IMR-90 (cell line): Measurements from ENCODE around the gene TP73. TPM values are rescaled to one million over a fixed set of nuclear protein-coding genes. Genes with fewer than 3 reads are reported as not detected.

Experiments used
- ATAC-seq: fragments of 200-7000 bp; cut with Tn5 transposase; 2 replicates; pipeline ENCODE4 v1.9.1; 2020; ENCODE audit warnings: low read depth, mild to moderate bottlenecking, moderate library complexity
- BruUV-seq: library from RNA; stranded (reverse); fragments of 400-500 nt; replicated peaks from 2 replicates; lab custom pipeline; 2021; lab: Mats Ljungman, UMichigan
- CTCF ChIA-PET: fragments of 300-600 bp; formaldehyde crosslinking; extraction: SDS; loops from one replicate; lab custom pipeline; 2021; ENCODE audit warnings: antibody characterized with exemption; lab: Yijun Ruan, JAX
- POLR2A ChIA-PET: fragments of 300-600 bp; sonication (Branson Sonifier 250); formaldehyde crosslinking; loops from one replicate; lab custom pipeline; 2022; ENCODE audit warnings: antibody characterized with exemption; ENCODE audit not compliant: unreplicated experiment; lab: Charles Lee
- DNase-seq: peaks from one replicate; pipeline ENCODE4 v3.0.0; 2013
- H2AFZ ChIP-seq: replicated peaks from 2 replicates; pipeline ENCODE3; 2013; ENCODE audit warnings: low read length, mild to moderate bottlenecking; ENCODE audit not compliant: poor library complexity
- H2AK5ac ChIP-seq: 2 replicates; pipeline ENCODE4 v1.6.1; 2013; ENCODE audit warnings: low read depth, low read length, inconsistent platforms
- H2AK9ac ChIP-seq: replicated peaks from 2 replicates; pipeline ENCODE3; 2013; ENCODE audit warnings: mild to moderate bottlenecking, low read depth, low read length, moderate library complexity; ENCODE audit not compliant: poor library complexity
- H2BK120ac ChIP-seq: 2 replicates; pipeline ENCODE4 v1.6.1; 2013; ENCODE audit warnings: low read depth, low read length, inconsistent platforms
- H2BK15ac ChIP-seq: 3 replicates; pipeline ENCODE4 v1.6.1; 2013; ENCODE audit warnings: low read depth, low read length, inconsistent platforms
- H2BK20ac ChIP-seq: 2 replicates; pipeline ENCODE4 v1.6.1; 2013; ENCODE audit warnings: low read depth, mild to moderate bottlenecking, inconsistent platforms, low read length, moderate library complexity
- H2BK5ac ChIP-seq: 2 replicates; pipeline ENCODE4 v1.6.1; 2013; ENCODE audit warnings: mild to moderate bottlenecking, low read depth, low read length, inconsistent platforms; ENCODE audit not compliant: poor library complexity, severe bottlenecking
- H3K14ac ChIP-seq: replicated peaks from 2 replicates; pipeline ENCODE4 v1.6.1; 2013; ENCODE audit warnings: low read depth, low read length, inconsistent platforms
- H3K18ac ChIP-seq: 2 replicates; pipeline ENCODE4 v1.6.1; 2013; ENCODE audit warnings: low read depth, low read length, control low read depth
- H3K23ac ChIP-seq: 2 replicates; pipeline ENCODE4 v1.6.1; 2013; ENCODE audit warnings: low read depth, low read length, inconsistent platforms
- H3K27ac ChIP-seq: 2 replicates; pipeline ENCODE4 v1.5.1; 2013; ENCODE audit warnings: mild to moderate bottlenecking, control low read depth, low read length; ENCODE audit not compliant: insufficient read depth
- H3K27me3 ChIP-seq: 2 replicates; pipeline ENCODE4 v1.6.1; 2013; ENCODE audit warnings: low read length; ENCODE audit not compliant: control insufficient read depth, insufficient read depth
- H3K36me3 ChIP-seq: 2 replicates; pipeline ENCODE4 v1.6.1; 2013; ENCODE audit warnings: low read length, mixed read lengths; ENCODE audit not compliant: control insufficient read depth, insufficient read depth
- H3K4ac ChIP-seq: 2 replicates; pipeline ENCODE4 v1.6.1; 2013; ENCODE audit warnings: low read depth, low read length, inconsistent platforms
- H3K4me1 ChIP-seq: 2 replicates; pipeline ENCODE4 v1.6.1; 2013; ENCODE audit warnings: low read length, mixed read lengths; ENCODE audit not compliant: control insufficient read depth, insufficient read depth
- H3K4me2 ChIP-seq: 2 replicates; pipeline ENCODE4 v1.6.1; 2013; ENCODE audit warnings: low read depth, mild to moderate bottlenecking, control low read depth, low read length, moderate library complexity
- H3K4me3 ChIP-seq: 2 replicates; pipeline ENCODE4 v1.5.1; 2013; ENCODE audit warnings: low read depth, mild to moderate bottlenecking, control low read depth, low read length, moderate library complexity; ENCODE audit not compliant: insufficient read depth
- H3K56ac ChIP-seq: 2 replicates; pipeline ENCODE4 v1.6.1; 2013; ENCODE audit warnings: low read length, inconsistent platforms; ENCODE audit not compliant: insufficient read depth; ENCODE audit errors: extremely low read depth
- H3K79me1 ChIP-seq, 2 experiments: 2 replicates each; pipeline ENCODE4 v1.6.1; 2013; ENCODE audit warnings: low read length in 2 of 2, inconsistent platforms in 1 of 2, low read depth in 1 of 2
- H3K9ac ChIP-seq: 2 replicates; pipeline ENCODE4 v1.6.1; 2013; ENCODE audit warnings: low read depth, low read length, control low read depth
- H3K9me1 ChIP-seq: 2 replicates; pipeline ENCODE4 v1.6.1; 2013; ENCODE audit warnings: low read length, inconsistent platforms; ENCODE audit not compliant: insufficient read depth
- H3K9me3 ChIP-seq: 2 replicates; pipeline ENCODE4 v1.6.1; 2013; ENCODE audit warnings: low read length; ENCODE audit not compliant: control insufficient read depth, insufficient read depth
- H4K20me1 ChIP-seq: 2 replicates; pipeline ENCODE4 v1.6.1; 2013; ENCODE audit warnings: low read length, inconsistent platforms; ENCODE audit not compliant: insufficient read depth
- H4K5ac ChIP-seq: 2 replicates; pipeline ENCODE4 v1.6.1; 2013; ENCODE audit warnings: mild to moderate bottlenecking, low read depth, low read length, control low read depth
- H4K8ac ChIP-seq, 2 experiments: 2 replicates each; pipeline ENCODE4 v1.6.1; 2013; ENCODE audit warnings: low read depth in 2 of 2, low read length in 2 of 2, control low read depth in 1 of 2, inconsistent platforms in 1 of 2
- H4K91ac ChIP-seq: 2 replicates; pipeline ENCODE4 v1.6.1; 2013; ENCODE audit warnings: low read depth, low read length, inconsistent platforms; ENCODE audit not compliant: insufficient read depth
- MXI1 ChIP-seq: IDR thresholded peaks from 2 replicates; pipeline ENCODE4 v1.6.1; 2012; ENCODE audit warnings: low read depth, mild to moderate bottlenecking, low read length, moderate library complexity, borderline replicate concordance
- RAD21 ChIP-seq: IDR thresholded peaks from 2 replicates; pipeline ENCODE4 v1.6.1; 2012; ENCODE audit warnings: low read length, improper control_type of control experiment
- RFX5 ChIP-seq: IDR thresholded peaks from 2 replicates; pipeline ENCODE4 v1.8.0; 2012; ENCODE audit warnings: low read depth, mild to moderate bottlenecking, low read length, moderate library complexity
- WGBS, 2 experiments: methylation state at CpG; one replicate each; pipeline versions ENCODE4 v1.1.5 to v1.1.7; 2013; ENCODE audit warnings: missing lambda C conversion rate in 2 of 2; ENCODE audit not compliant: insufficient read length in 1 of 2; ENCODE audit errors: extremely low coverage in 2 of 2; 5-methylcytosine and 5-hydroxymethylcytosine counted together
- dilution Hi-C: fragments of 300-500 bp; cut with HindIII; formaldehyde crosslinking; loops from one replicate; pipeline ENCODE4 v1.14.3; 2018; ENCODE audit warnings: low sequenced_read_pairs; ENCODE audit not compliant: unreplicated experiment
- in situ Hi-C: fragments of 300-500 bp; cut with MboI; formaldehyde crosslinking; loops from 3 replicates; pipeline ENCODE4 v1.14.3; 2019; ENCODE audit warnings: low sequenced_read_pairs, inconsistent platforms, mixed read lengths
- intact Hi-C: fragments of 100-400 bp; cut with micrococcal nuclease; formaldehyde crosslinking; loops from 2 replicates; pipeline ENCODE4 v1.10.0; 2022
- polyA plus RNA-seq, 3 experiments: library from polyadenylated mRNA; depleted of rRNA; stranded (reverse); fragments of >200 nt; gene quantifications; 2 replicates each; pipeline ENCODE4 v1.2.3, GENCODE V29; 2012; ENCODE audit warnings: low replicate concordance in 1 of 3
- total RNA-seq: library from RNA; depleted of rRNA; stranded (reverse); fragments of >200 nt; gene quantifications from 2 replicates; pipeline ENCODE4 v1.2.3, GENCODE V29; 2012
- TF ChIP-seq, protein P1 (sequence below): fragments of 150-350 bp; IDR thresholded peaks from 2 replicates; pipeline ENCODE4 v1.6.1; 2016; ENCODE audit warnings: low read depth, mild to moderate bottlenecking, low read length, moderate library complexity, borderline replicate concordance

The TP73 gene
- total and polyA plus RNA-seq, 2 of the 4 experiments (the other 2 are of a cell fraction) = not detected

- H2BK15ac ChIP-seq = no peak overlapping the region
- no peak overlapping the region for H3K56ac ChIP-seq
- dilution Hi-C loops = no loop called here
- no peak overlapping the region for H2AFZ ChIP-seq
- intact Hi-C loops = no loop called here
- no peaks in the 10 kb centered on the region for H3K27me3 ChIP-seq
- H2AK9ac ChIP-seq = no peak overlapping the region
- no peak overlapping the region for H3K4me3 ChIP-seq
- no peak overlapping the region for H3K9ac ChIP-seq
- H3K18ac ChIP-seq = no peak overlapping the region
- ATAC-seq = no peak
- no peaks in the 10 kb centered on the region for H3K9me3 ChIP-seq
- no peak overlapping the region for H3K4me2 ChIP-seq
- no peaks in the 10 kb centered on the region for H3K4me1 ChIP-seq
- no peak overlapping the region for H2BK120ac ChIP-seq
- TF ChIP-seq MXI1 (no peak), RFX5 (no peak), RAD21 (no peak)
- TF ChIP-seq, protein P1, sequence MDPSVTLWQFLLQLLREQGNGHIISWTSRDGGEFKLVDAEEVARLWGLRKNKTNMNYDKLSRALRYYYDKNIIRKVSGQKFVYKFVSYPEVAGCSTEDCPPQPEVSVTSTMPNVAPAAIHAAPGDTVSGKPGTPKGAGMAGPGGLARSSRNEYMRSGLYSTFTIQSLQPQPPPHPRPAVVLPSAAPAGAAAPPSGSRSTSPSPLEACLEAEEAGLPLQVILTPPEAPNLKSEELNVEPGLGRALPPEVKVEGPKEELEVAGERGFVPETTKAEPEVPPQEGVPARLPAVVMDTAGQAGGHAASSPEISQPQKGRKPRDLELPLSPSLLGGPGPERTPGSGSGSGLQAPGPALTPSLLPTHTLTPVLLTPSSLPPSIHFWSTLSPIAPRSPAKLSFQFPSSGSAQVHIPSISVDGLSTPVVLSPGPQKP = no peak
- no peak overlapping the region for H4K5ac ChIP-seq
- H3K4ac ChIP-seq = no peak overlapping the region
- POLR2A ChIA-PET = no interaction called here
- H3K14ac ChIP-seq = no peak overlapping the region
- BruUV-seq = no TSS peak
- no peak for DNase-seq
- H3K9me1 ChIP-seq = no peaks in the 10 kb centered on the region
- H2BK20ac ChIP-seq = no peak overlapping the region
- H4K8ac ChIP-seq = no peak overlapping the region
- H2BK5ac ChIP-seq = no peak overlapping the region
- H4K91ac ChIP-seq = no peak overlapping the region
- no peak overlapping the region for H3K27ac ChIP-seq
- H3K79me1 ChIP-seq = peaks cover 0 to 5% of the 10 kb centered on the region in 2 experiments; a peak in 1 of 4 replicates
- in situ Hi-C loops = no loop called here
- CTCF ChIA-PET = no interaction called here
- WGBS, 2 experiments = 97% methylated on average over 7 of the region's 11 CpGs; no CpG with 5 or more reads in 1 of the 2 experiments
- H3K23ac ChIP-seq = no peak overlapping the region
- no peak overlapping the region for H2AK5ac ChIP-seq
- no peaks in the 10 kb centered on the region for H4K20me1 ChIP-seq
- peaks cover 61% of the 10 kb centered on the region for H3K36me3 ChIP-seq
Measured at GRCh38 chr1:3636531-3636930, 15.8 kb upstream of the TP73 start.
